Adrenal gland (tissue), 5 donors: ENCODE measurements around the gene PHACTR3.

Experiments used
- POLR2A ChIP-seq, 2 donors: fragments of 450-650 bp; IDR thresholded peaks; one replicate each; pipeline ENCODE4 v1.6.1; 2017; ENCODE audit warnings: antibody characterized with exemption in 2 of 2, mild to moderate bottlenecking in 2 of 2, moderate library complexity in 1 of 2
- TF ChIP-seq, protein P1 (sequence below), 6 experiments: fragments of 450-650 bp in 4 of 6; fragments of 200-600 bp in 2 of 6; sonication (generic) in 1 of 6; IDR thresholded peaks; 1 replicate in 5 of 6; 2 replicates in 1 of 6; pipeline versions ENCODE4 v1.5.1 to v1.8.0; 2016 to 2021; ENCODE audit warnings: antibody characterized with exemption in 6 of 6, mild to moderate bottlenecking in 2 of 6, moderate library complexity in 1 of 6
- donor health status: DM: no; HTN: no; CAD: no.

DNA sequence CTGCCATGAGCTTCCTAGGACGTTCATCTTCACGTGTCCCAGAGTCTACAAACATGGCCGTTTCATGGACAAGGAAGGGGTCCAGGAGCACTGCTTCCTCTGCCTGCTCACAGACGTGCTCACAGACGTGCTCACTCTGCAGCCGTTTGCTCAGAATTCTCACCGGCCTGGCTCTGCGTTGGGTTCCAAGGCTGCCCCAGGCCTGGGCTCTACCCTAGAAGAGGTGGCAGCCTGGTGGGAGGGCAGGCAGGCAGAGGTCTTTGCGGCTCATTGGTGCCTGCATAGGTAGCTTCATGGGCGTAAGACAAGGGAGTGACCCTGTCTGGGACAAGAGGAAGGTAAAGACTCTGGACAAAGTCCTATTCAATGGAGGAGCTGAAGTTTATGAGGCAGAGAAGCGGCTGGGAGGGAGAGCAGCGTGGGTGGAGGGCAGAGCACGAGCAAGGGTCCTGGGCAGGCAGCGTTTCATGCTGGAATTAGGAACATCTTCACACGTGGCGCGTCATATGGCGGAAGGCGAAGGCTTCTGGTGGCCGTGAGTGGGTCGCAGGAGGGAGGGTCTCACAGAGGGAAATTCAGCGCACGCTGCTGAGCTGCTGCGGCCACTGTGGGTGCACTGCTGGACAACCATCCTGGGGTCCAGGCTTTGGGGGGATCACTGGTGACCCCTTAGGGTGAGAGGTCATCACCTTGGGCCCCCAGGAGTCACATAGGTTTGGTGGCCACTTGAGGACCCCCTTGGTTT is 138.2 kb downstream of the PHACTR3 start:
- no peak for TF ChIP-seq POLR2A (IDR thresholded peaks at IDR 0.05)
- TF ChIP-seq, protein P1, sequence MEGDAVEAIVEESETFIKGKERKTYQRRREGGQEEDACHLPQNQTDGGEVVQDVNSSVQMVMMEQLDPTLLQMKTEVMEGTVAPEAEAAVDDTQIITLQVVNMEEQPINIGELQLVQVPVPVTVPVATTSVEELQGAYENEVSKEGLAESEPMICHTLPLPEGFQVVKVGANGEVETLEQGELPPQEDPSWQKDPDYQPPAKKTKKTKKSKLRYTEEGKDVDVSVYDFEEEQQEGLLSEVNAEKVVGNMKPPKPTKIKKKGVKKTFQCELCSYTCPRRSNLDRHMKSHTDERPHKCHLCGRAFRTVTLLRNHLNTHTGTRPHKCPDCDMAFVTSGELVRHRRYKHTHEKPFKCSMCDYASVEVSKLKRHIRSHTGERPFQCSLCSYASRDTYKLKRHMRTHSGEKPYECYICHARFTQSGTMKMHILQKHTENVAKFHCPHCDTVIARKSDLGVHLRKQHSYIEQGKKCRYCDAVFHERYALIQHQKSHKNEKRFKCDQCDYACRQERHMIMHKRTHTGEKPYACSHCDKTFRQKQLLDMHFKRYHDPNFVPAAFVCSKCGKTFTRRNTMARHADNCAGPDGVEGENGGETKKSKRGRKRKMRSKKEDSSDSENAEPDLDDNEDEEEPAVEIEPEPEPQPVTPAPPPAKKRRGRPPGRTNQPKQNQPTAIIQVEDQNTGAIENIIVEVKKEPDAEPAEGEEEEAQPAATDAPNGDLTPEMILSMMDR (IDR thresholded peaks at IDR 0.05): no peak
